AG04450 (cell line): ENCODE measurements around the gene ADCY5. TPM values are rescaled to one million over a fixed set of nuclear protein-coding genes. Genes with fewer than 3 reads are reported as not detected.

Experiments
- CTCF ChIA-PET: fragments of 300-600, 350-600 bp; formaldehyde crosslinking; extraction: SDS; loops from one replicate; lab custom pipeline; 2022; ENCODE audit warnings: antibody characterized with exemption, inconsistent platforms; lab: Charles Lee
- POLR2A ChIA-PET: fragments of 350-600 bp; formaldehyde crosslinking; extraction: SDS; loops from one replicate; lab custom pipeline; 2021; ENCODE audit warnings: antibody characterized with exemption, inconsistent platforms; lab: Yijun Ruan, JAX
- DNase-seq: peaks from one replicate; pipeline ENCODE4 v3.0.0-alpha.2; 2011; ENCODE audit warnings: low read depth, low spot score
- H3K27ac ChIP-seq: one replicate; pipeline ENCODE4 v1.5.1; 2012; ENCODE audit warnings: low read depth, low read length, control low read depth
- H3K27me3 ChIP-seq: one replicate; pipeline ENCODE4 v1.6.0; 2012; ENCODE audit warnings: low read length; ENCODE audit not compliant: control insufficient read depth, insufficient read depth
- H3K4me3 ChIP-seq: 2 replicates; pipeline ENCODE4 v1.5.1; 2011; ENCODE audit warnings: mild to moderate bottlenecking, low read depth, low read length, control low read depth
- H3K9me3 ChIP-seq: 2 replicates; pipeline ENCODE4 v1.5.1; 2012; ENCODE audit warnings: low read length; ENCODE audit not compliant: control insufficient read depth, insufficient read depth
- CTCF ChIP-seq: IDR thresholded peaks from 2 replicates; pipeline ENCODE4 v1.5.1; 2011; ENCODE audit warnings: low read depth, low read length, control low read depth, inconsistent platforms
- polyA plus RNA-seq: library from polyadenylated mRNA; depleted of rRNA; stranded (reverse); fragments of >200 nt; gene quantifications from 2 replicates; pipeline ENCODE4 v1.2.3, GENCODE V29; 2011

ADCY5 gene
- polyA plus RNA-seq, 1 experiment = 0.20 TPM

- no peak for DNase-seq
- Histone ChIP-seq H3K27ac (no peak overlapping the region), H3K4me3 (no peak overlapping the region), H3K27me3 (peaks cover 41% of the 10 kb centered on the region), H3K9me3 (no peaks in the 10 kb centered on the region)
- ChIA-PET CTCF (interaction anchor here (0.6 kb wide), 1 partner anchor 152 kb away, joined by 4 read pairs; no protein-coding TSS in a partner anchor), POLR2A (no interaction called here)
- no peak for TF ChIP-seq CTCF
Observed at GRCh38 chr3:123481722-123482457, 33.0 kb upstream of the ADCY5 start.

- CTCF ChIA-PET = no interaction called here
- H3K27me3 ChIP-seq = peaks cover 48% of the 10 kb centered on the region
- POLR2A ChIA-PET = no interaction called here
- H3K9me3 ChIP-seq = no peaks in the 10 kb centered on the region
- TF ChIP-seq CTCF = no peak
- no peak overlapping the region for H3K4me3 ChIP-seq
- no peak overlapping the region for H3K27ac ChIP-seq
- DNase-seq = no peak
Observed at GRCh38 chr3:123481071-123481470, 32.2 kb upstream of the ADCY5 start.

DNA sequence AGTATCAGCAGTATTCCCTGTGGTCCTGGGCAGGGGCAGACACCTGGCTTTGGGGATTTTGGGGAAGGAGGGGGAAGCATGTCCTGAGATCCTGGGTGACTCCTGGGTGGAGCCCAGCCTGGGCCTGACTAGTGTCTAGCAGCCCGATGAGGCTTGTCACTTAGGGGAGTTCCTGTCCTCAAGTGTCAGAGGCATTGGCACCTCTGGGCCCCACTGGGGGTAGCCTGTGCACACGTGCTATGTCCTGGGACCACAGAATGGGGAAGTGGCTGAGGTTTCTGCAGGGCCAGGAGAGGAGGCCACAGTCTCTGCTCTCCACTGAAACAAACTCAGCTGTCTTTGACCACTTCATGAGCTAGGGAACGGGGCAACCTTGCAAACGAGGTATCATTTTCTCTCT, 31.5 kb upstream of the ADCY5 start:
- no peak for TF ChIP-seq CTCF
- CTCF ChIA-PET = no interaction called here
- peaks cover 48% of the 10 kb centered on the region for H3K27me3 ChIP-seq

DNA sequence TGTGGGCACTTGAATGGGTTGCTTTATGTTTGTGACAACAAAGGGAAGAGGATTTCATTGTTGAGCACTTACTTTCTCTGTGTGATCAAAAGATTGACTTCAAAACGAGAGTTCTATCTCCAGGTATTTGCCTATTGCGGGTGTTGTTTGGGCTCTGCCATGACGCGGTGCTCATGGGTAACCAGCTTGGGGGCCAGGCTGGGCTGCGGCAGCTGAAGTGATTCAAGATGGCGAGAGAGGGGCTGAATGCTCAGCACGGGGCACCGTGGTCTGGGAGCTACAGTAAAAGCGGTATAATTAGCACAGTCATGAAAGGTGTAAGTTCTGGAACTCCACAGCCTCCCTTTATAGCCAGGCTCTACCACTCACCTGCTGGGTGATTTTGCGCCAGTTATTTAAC, 31.0 kb upstream of the ADCY5 start:
- H3K27me3 ChIP-seq = peaks cover 48% of the 10 kb centered on the region
- H3K9me3 ChIP-seq = no peaks in the 10 kb centered on the region
- TF ChIP-seq CTCF = no peak
- ChIA-PET CTCF (interaction anchor here (0.6 kb wide), 1 partner anchor 9 kb away, joined by 4 read pairs; no protein-coding TSS in a partner anchor), POLR2A (no interaction called here)
- no peak overlapping the region for H3K4me3 ChIP-seq
- no peak for DNase-seq
- H3K27ac ChIP-seq = no peak overlapping the region

More for the DNA sequence above, 31.5 kb upstream of the ADCY5 start:
- no peak overlapping the region for H3K27ac ChIP-seq
- H3K9me3 ChIP-seq = no peaks in the 10 kb centered on the region
- no peak overlapping the region for H3K4me3 ChIP-seq
- POLR2A ChIA-PET = no interaction called here
- DNase-seq = no peak

GRCh38 chr3:123478314-123478713, 29.4 kb upstream of the ADCY5 start:
- no peak for DNase-seq
- Histone ChIP-seq H3K9me3 (no peaks in the 10 kb centered on the region), H3K27me3 (peaks cover 49% of the 10 kb centered on the region), H3K4me3 (no peak overlapping the region), H3K27ac (no peak overlapping the region)
- no peak for TF ChIP-seq CTCF
- ChIA-PET CTCF (interaction anchor here (1.5 kb wide), 1 partner anchor 11 kb away, joined by 5 read pairs; no protein-coding TSS in a partner anchor), POLR2A (no interaction called here)
